RWPE2 (cell line): ENCODE results near the gene CCNYL1.

Source experiments
- ATAC-seq: fragments of 200-7000 bp; cut with Tn5 transposase; 3 replicates; pipeline ENCODE4 v1.9.1; 2021; ENCODE audit warnings: low read depth
- DNase-seq: peaks from one replicate; pipeline ENCODE4 v3.0.0-alpha.2; 2020; ENCODE audit warnings: low spot score
- H3K27ac ChIP-seq: fragments of 450-650 bp; 2 replicates; pipeline ENCODE4 v1.5.1; 2017; ENCODE audit warnings: mild to moderate bottlenecking; ENCODE audit not compliant: poor library complexity, severe bottlenecking
- H3K27me3 ChIP-seq: fragments of 250-450 bp; sonication (Bioruptor Pico); 2 replicates; pipeline ENCODE4 v1.5.1; 2021; ENCODE audit warnings: mild to moderate bottlenecking, moderate library complexity; ENCODE audit not compliant: insufficient read depth, poor library complexity, severe bottlenecking
- H3K36me3 ChIP-seq: fragments of 250-450 bp; sonication (Bioruptor Pico); 2 replicates; pipeline ENCODE4 v1.5.1; 2020; ENCODE audit warnings: low read depth, mild to moderate bottlenecking, moderate library complexity
- H3K4me1 ChIP-seq: fragments of 250-450 bp; sonication (Bioruptor Pico); 2 replicates; pipeline ENCODE4 v1.5.1; 2021; ENCODE audit warnings: mild to moderate bottlenecking, moderate library complexity; ENCODE audit not compliant: insufficient read depth, poor library complexity, severe bottlenecking
- H3K4me3 ChIP-seq: fragments of 250-450 bp; sonication (Bioruptor Pico); 2 replicates; pipeline ENCODE4 v1.5.1; 2021; ENCODE audit warnings: mild to moderate bottlenecking, moderate library complexity; ENCODE audit not compliant: severe bottlenecking
- H3K9me3 ChIP-seq: fragments of 250-450 bp; sonication (Bioruptor Pico); 2 replicates; pipeline ENCODE4 v1.5.1; 2021; ENCODE audit warnings: mild to moderate bottlenecking, moderate library complexity; ENCODE audit not compliant: severe bottlenecking
- CTCF ChIP-seq: fragments of 450-650 bp; IDR thresholded peaks from one replicate; pipeline ENCODE4 v1.5.1; 2017; ENCODE audit warnings: mild to moderate bottlenecking, moderate library complexity; ENCODE audit not compliant: poor library complexity, severe bottlenecking

The CCNYL1 gene

DNA sequence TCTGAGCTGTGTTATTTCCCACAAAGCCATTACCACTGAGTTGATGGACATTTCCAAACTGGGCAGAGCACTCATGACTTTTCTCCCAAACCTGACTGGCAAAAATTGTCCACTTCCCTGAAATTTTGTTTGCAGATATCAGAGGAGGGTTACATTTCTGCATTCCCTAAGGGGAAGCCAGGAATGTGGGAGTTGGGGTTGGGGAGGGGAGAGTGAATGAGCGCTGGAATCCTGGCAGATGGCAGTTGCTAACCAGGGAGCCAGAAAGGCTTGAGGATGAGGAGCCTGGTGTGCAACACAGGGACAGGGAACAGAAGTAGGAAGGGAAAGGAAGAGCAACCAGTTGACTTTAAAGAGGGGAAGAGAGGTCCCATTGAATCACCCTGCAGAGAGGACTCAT is 14.0 kb upstream of the CCNYL1 start:
- DNase-seq (no peak), ATAC-seq (no peak)
- H3K27ac ChIP-seq = no peak overlapping the region
- H3K9me3 ChIP-seq = no peaks in the 10 kb centered on the region
- no peak overlapping the region for H3K4me3 ChIP-seq
- no peaks in the 10 kb centered on the region for H3K4me1 ChIP-seq
- no peak for TF ChIP-seq CTCF
- H3K27me3 ChIP-seq = no peaks in the 10 kb centered on the region
- H3K36me3 ChIP-seq = no peaks in the 10 kb centered on the region

DNA sequence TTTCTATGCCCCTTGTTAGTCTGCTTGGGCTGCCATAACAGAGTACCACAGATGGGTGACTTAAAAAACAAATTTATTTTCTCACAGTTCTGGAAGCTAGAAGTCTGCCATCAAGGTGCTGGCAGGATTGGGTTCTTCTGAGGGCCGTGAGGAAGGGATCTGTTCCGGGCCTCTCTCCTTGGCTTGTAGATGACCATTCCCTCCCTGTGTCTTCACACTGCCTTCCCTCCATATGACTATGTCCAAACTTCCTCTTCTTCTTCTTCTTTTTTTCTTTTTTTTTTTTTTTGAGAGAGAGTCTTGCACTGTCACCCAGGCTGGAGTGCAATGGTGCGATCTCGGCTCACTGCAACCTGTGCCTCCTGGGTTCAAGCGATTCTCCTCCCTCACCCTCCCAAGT is 13.1 kb upstream of the CCNYL1 start:
- ATAC-seq (no peak), DNase-seq (no peak)
- no peaks in the 10 kb centered on the region for H3K4me1 ChIP-seq
- no peak overlapping the region for H3K27ac ChIP-seq
- no peak overlapping the region for H3K4me3 ChIP-seq
- H3K27me3 ChIP-seq = no peaks in the 10 kb centered on the region
- no peaks in the 10 kb centered on the region for H3K9me3 ChIP-seq
- H3K36me3 ChIP-seq = no peaks in the 10 kb centered on the region
- no peak for TF ChIP-seq CTCF

DNA sequence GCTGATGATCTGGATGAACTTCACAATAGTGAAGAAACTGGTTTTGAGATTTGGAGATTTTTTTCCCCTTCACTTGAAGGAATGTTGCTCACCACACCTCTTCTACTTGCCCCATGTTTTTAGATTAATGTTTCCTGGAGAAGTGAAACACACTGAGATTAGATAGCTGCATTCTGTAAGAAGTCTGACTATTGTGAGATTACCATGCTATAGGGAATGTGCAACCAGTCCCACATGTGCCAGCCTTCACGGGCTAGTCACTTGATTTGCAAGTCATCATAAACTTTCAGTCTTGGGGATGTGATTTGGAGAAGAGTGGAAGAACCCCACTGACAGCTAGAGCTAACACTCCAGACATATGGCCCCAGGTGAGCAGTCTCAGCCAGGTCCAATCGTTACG is 7.4 kb upstream of the CCNYL1 start:
- no peak for TF ChIP-seq CTCF
- no peaks in the 10 kb centered on the region for H3K9me3 ChIP-seq
- H3K27ac ChIP-seq = no peak overlapping the region
- no peaks in the 10 kb centered on the region for H3K27me3 ChIP-seq
- no peak for ATAC-seq
- DNase-seq = no peak
- peaks cover 6% of the 10 kb centered on the region for H3K4me1 ChIP-seq
- no peaks in the 10 kb centered on the region for H3K36me3 ChIP-seq
- no peak overlapping the region for H3K4me3 ChIP-seq

GRCh38 chr2:207704671-207705070 is 6.8 kb upstream of the CCNYL1 start:
- Histone ChIP-seq H3K27me3 (no peaks in the 10 kb centered on the region), H3K27ac (no peak overlapping the region), H3K9me3 (no peaks in the 10 kb centered on the region), H3K4me3 (no peak overlapping the region), H3K36me3 (no peaks in the 10 kb centered on the region), H3K4me1 (peaks cover 6% of the 10 kb centered on the region)
- no peak for TF ChIP-seq CTCF
- no peak for ATAC-seq
- DNase-seq = no peak

DNA sequence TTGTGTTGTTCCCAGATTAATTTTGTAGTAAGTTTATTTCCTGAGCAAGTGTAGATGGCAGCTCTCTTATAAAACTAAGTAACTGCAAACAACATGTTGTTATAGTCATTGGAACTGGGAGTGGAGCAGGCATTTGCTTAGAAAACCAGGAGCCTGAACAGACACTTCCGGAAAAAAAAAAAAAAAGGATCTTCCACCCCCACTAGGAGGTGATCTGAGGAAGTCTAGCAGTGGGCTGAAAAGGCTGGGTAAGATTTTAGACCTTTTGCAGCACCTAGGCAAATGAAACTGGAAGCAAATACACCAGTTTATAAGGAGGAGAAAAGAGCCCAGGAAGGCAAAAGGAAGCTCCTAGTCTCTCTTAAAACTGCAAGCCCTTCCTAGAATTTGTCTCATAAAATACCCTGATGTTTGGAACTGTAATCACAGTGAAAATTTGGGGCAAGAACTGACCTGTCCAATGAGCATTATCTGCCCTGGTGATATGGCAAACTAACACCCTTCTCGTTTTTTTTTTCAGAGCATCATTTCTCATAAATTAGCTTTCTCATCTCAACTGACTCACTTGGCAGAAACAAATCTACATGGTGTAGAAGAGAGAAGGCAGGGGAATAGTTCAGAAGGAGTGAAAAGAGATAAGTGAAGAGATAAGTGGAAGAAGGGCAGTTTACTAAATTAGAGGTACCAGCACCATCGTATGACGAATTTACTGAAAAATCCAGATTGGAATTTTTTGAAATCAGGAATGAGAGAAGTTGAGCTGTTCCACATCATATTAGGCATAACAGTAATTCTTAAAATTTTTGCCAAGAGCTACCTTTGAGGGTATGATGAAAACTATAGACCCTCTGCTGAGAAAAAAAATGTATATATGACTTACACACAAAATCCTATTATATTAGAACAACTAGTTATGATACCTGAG is 4.2 kb upstream of the CCNYL1 start:
- no peak for DNase-seq
- ATAC-seq = no peak
- Histone ChIP-seq H3K4me3 (no peak overlapping the region), H3K9me3 (no peaks in the 10 kb centered on the region), H3K4me1 (peaks cover 11% of the 10 kb centered on the region), H3K27me3 (no peaks in the 10 kb centered on the region), H3K36me3 (no peaks in the 10 kb centered on the region), H3K27ac (peak overlapping the region; percentile 25)
- no peak for TF ChIP-seq CTCF
